Neural cell (in vitro differentiated cells): ENCODE measurements around the gene LRRK1.

Source experiments
- EZH2 ChIP-seq: fragments of 200-600, 300-800 bp; shearing (Covaris generic), sonication (generic); IDR thresholded peaks from 2 replicates; pipeline ENCODE4 v1.6.1; 2014; ENCODE audit warnings: antibody characterized with exemption, low read length, borderline replicate concordance, mild to moderate bottlenecking; ENCODE audit not compliant: insufficient read depth, poor library complexity, severe bottlenecking
- MXI1 ChIP-seq: fragments of 450-650 bp; conservative IDR thresholded peaks from 2 replicates; pipeline ENCODE4 v1.6.1; 2014; ENCODE audit warnings: antibody characterized with exemption, mild to moderate bottlenecking; ENCODE audit not compliant: poor library complexity, severe bottlenecking
- POLR2AphosphoS5 ChIP-seq: IDR thresholded peaks from 2 replicates; pipeline ENCODE4 v1.6.1; 2012
- TF ChIP-seq, protein P1 (sequence below): fragments of 450-650 bp; IDR thresholded peaks from 2 replicates; pipeline ENCODE4 v1.5.1; 2014; ENCODE audit warnings: antibody characterized with exemption, mild to moderate bottlenecking, moderate library complexity; ENCODE audit not compliant: poor library complexity, severe bottlenecking

- TF ChIP-seq, protein P1, sequence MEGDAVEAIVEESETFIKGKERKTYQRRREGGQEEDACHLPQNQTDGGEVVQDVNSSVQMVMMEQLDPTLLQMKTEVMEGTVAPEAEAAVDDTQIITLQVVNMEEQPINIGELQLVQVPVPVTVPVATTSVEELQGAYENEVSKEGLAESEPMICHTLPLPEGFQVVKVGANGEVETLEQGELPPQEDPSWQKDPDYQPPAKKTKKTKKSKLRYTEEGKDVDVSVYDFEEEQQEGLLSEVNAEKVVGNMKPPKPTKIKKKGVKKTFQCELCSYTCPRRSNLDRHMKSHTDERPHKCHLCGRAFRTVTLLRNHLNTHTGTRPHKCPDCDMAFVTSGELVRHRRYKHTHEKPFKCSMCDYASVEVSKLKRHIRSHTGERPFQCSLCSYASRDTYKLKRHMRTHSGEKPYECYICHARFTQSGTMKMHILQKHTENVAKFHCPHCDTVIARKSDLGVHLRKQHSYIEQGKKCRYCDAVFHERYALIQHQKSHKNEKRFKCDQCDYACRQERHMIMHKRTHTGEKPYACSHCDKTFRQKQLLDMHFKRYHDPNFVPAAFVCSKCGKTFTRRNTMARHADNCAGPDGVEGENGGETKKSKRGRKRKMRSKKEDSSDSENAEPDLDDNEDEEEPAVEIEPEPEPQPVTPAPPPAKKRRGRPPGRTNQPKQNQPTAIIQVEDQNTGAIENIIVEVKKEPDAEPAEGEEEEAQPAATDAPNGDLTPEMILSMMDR = no peak
- TF ChIP-seq EZH2 = no peak
- TF ChIP-seq MXI1 = no peak
- no peak for TF ChIP-seq POLR2AphosphoS5
These were observed 169.1 kb downstream of the LRRK1 start for GRCh38 chr15:101088271-101088670.
